Endothelial cell of umbilical vein (primary cell): Measurements from ENCODE around the gene OBP2B. TPM values are rescaled to one million over a fixed set of nuclear protein-coding genes. Genes with fewer than 3 reads are reported as not detected.

Experiments used
- BruUV-seq: library from RNA; stranded (reverse); fragments of 400-500 nt; replicated peaks from 2 replicates; lab custom pipeline; 2021; lab: Mats Ljungman, UMichigan
- CTCF ChIA-PET: fragments of 300-600, 350-600 bp; sonication (Branson Sonifier 250); formaldehyde crosslinking; loops from one replicate; lab custom pipeline; 2021; ENCODE audit warnings: antibody characterized with exemption, inconsistent platforms; lab: Charles Lee
- POLR2A ChIA-PET: fragments of 300-600, 350-600 bp; sonication (Branson Sonifier 250); formaldehyde crosslinking; loops from one replicate; lab custom pipeline; 2021; ENCODE audit warnings: antibody characterized with exemption, inconsistent platforms; lab: Charles Lee
- DNase-seq: peaks from one replicate; pipeline ENCODE4 v3.0.0-alpha.2; 2011; ENCODE audit warnings: low read depth, low spot score
- FAIRE-seq: peaks from 2 replicates; lab custom pipeline; 2011; peaks lifted over from hg19 to GRCh38; lab: Jason Lieb, UNC
- H2AFZ ChIP-seq: 2 replicates; pipeline ENCODE4 v1.6.0; 2012; ENCODE audit warnings: low read depth, low read length, control low read depth, inconsistent platforms
- H3K27ac ChIP-seq: 2 replicates; pipeline ENCODE4 v1.5.1; 2011; ENCODE audit warnings: low read depth, mild to moderate bottlenecking, control low read depth, low read length, moderate library complexity; ENCODE audit not compliant: insufficient read depth
- H3K27me3 ChIP-seq, 2 experiments: 2 replicates each; pipeline versions ENCODE4 v1.6.0 to v1.6.1; 2011; ENCODE audit warnings: low read length in 2 of 2, mixed read lengths in 1 of 2; ENCODE audit not compliant: control insufficient read depth in 2 of 2, insufficient read depth in 2 of 2
- H3K36me3 ChIP-seq, 2 experiments: 2 replicates in 1 of 2; 3 replicates in 1 of 2; pipeline ENCODE4 v1.5.1; 2011; ENCODE audit warnings: low read length in 2 of 2, mild to moderate bottlenecking in 1 of 2, moderate library complexity in 1 of 2; ENCODE audit not compliant: control insufficient read depth in 2 of 2, insufficient read depth in 2 of 2; ENCODE audit errors: extremely low read depth in 1 of 2
- H3K4me1 ChIP-seq: 3 replicates; pipeline ENCODE4 v1.5.1; 2011; ENCODE audit warnings: mild to moderate bottlenecking, low read length; ENCODE audit not compliant: control insufficient read depth, insufficient read depth; ENCODE audit errors: extremely low read depth
- H3K4me2 ChIP-seq: 2 replicates; pipeline ENCODE4 v1.6.1; 2011; ENCODE audit warnings: low read length, control low read depth, mixed read lengths; ENCODE audit not compliant: insufficient read depth
- H3K4me3 ChIP-seq, 3 experiments: fragments of 200-600 bp in 1 of 3; sonication (generic), shearing (Covaris generic) in 1 of 3; replicated peaks in 1 of 3; 2 replicates each; pipeline ENCODE4 v1.5.1; 2011 to 2016; ENCODE audit warnings: control low read depth in 3 of 3, low read length in 3 of 3, mild to moderate bottlenecking in 2 of 3, inconsistent platforms in 1 of 3, low read depth in 1 of 3, moderate library complexity in 1 of 3; ENCODE audit not compliant: insufficient read depth in 1 of 3
- H3K79me2 ChIP-seq: 2 replicates; pipeline ENCODE4 v1.6.0; 2012; ENCODE audit warnings: low read length, inconsistent platforms; ENCODE audit not compliant: control insufficient read depth, insufficient read depth
- H3K9ac ChIP-seq: replicated peaks from 2 replicates; pipeline ENCODE3; 2011; ENCODE audit warnings: low read length, control low read depth; ENCODE audit not compliant: insufficient read depth; ENCODE audit errors: extremely low read depth
- H3K9me1 ChIP-seq: replicated peaks from 3 replicates; pipeline ENCODE4 v1.6.0; 2011; ENCODE audit warnings: mild to moderate bottlenecking, low read length; ENCODE audit not compliant: control insufficient read depth, insufficient read depth; ENCODE audit errors: extremely low read depth
- H3K9me3 ChIP-seq: replicated peaks from 2 replicates; pipeline ENCODE4 v1.5.1; 2012; ENCODE audit warnings: low read length, inconsistent platforms; ENCODE audit not compliant: control insufficient read depth, insufficient read depth
- H4K20me1 ChIP-seq: replicated peaks from 2 replicates; pipeline ENCODE3; 2011; ENCODE audit warnings: mild to moderate bottlenecking, low read length; ENCODE audit not compliant: control insufficient read depth, insufficient read depth; ENCODE audit errors: extremely low read depth
- CTCF ChIP-seq, 2 donors: IDR thresholded peaks; 1 replicate in 1 of 2; 2 replicates in 1 of 2; pipeline ENCODE4 v1.5.1; 2011; ENCODE audit warnings: low read length in 2 of 2, mild to moderate bottlenecking in 2 of 2, moderate library complexity in 2 of 2, control low read depth in 1 of 2, inconsistent platforms in 1 of 2, low read depth in 1 of 2; ENCODE audit not compliant: insufficient read depth in 1 of 2; ENCODE audit errors: extremely low read depth in 1 of 2
- EZH2 ChIP-seq: IDR thresholded peaks from 2 replicates; pipeline ENCODE4 v1.6.1; 2012; ENCODE audit warnings: borderline replicate concordance, low read depth, mild to moderate bottlenecking, moderate library complexity, low read length, inconsistent platforms; ENCODE audit not compliant: severe bottlenecking
- FOS ChIP-seq: IDR thresholded peaks from 2 replicates; pipeline ENCODE4 v1.6.1; 2011; ENCODE audit warnings: mild to moderate bottlenecking, low read length, moderate library complexity, borderline replicate concordance; ENCODE audit not compliant: insufficient read depth
- GATA2 ChIP-seq: IDR thresholded peaks from 2 replicates; pipeline ENCODE4 v1.7.0; 2011; ENCODE audit warnings: low read depth, mild to moderate bottlenecking, moderate library complexity, mixed read lengths, low read length; ENCODE audit not compliant: insufficient read length, insufficient read depth
- JUN ChIP-seq: IDR thresholded peaks from 2 replicates; pipeline ENCODE4 v1.6.1; 2011; ENCODE audit warnings: borderline replicate concordance, low read depth; ENCODE audit not compliant: insufficient read length, insufficient read depth
- MAX ChIP-seq: IDR thresholded peaks from 2 replicates; pipeline ENCODE4 v1.6.1; 2011; ENCODE audit not compliant: insufficient read depth, insufficient read length
- MYC ChIP-seq: IDR thresholded peaks from one replicate; pipeline ENCODE4 v1.6.1; 2011; ENCODE audit warnings: mild to moderate bottlenecking, low read depth, low read length
- POLR2A ChIP-seq: IDR thresholded peaks from 2 replicates; pipeline ENCODE4 v1.6.1; 2012; ENCODE audit warnings: low read depth, mild to moderate bottlenecking, control low read depth, low read length
- POLR2AphosphoS5 ChIP-seq: IDR thresholded peaks from 2 replicates; pipeline ENCODE4 v1.6.1; 2012; ENCODE audit warnings: low read depth, mild to moderate bottlenecking, control low read depth, low read length, moderate library complexity; ENCODE audit not compliant: insufficient read depth
- dilution Hi-C: fragments of 300-500 bp; cut with MboI; formaldehyde crosslinking; loops from one replicate; pipeline ENCODE4 v1.15.0; 2019; ENCODE audit warnings: low sequenced_read_pairs; ENCODE audit not compliant: extremely low pct_ligation_motif_present
- intact Hi-C: fragments of 100-400 bp; cut with micrococcal nuclease; formaldehyde crosslinking; loops from one replicate; pipeline ENCODE4 v1.10.0; 2022
- polyA plus RNA-seq, 4 experiments: library from polyadenylated mRNA; depleted of rRNA in 3 of 4; stranded (reverse) in 3 of 4; unstranded in 1 of 4; fragments of >200 nt; gene quantifications; 2 replicates each; pipeline versions ENCODE4 v1.2.1 to v1.2.3, GENCODE V29; 2011 to 2012; ENCODE audit warnings: missing spikeins in 1 of 4
- total RNA-seq: library from RNA; stranded (reverse); gene quantifications from 2 replicates; pipeline ENCODE4 v1.2.3, GENCODE V29; 2021

Gene OBP2B
- total and polyA plus RNA-seq, 2 donors (not counting 3 experiments of a cell fraction or from before 2014, with no cell fraction given), result not detected

GRCh38 chr9:133191989-133192388 lies 17.1 kb downstream of the OBP2B start:
- Histone ChIP-seq H3K4me1 (no peaks in the 10 kb centered on the region), H2AFZ (no peak overlapping the region), H3K9ac (no peak overlapping the region), H3K27ac (no peak overlapping the region), H3K4me2 (no peak overlapping the region), H3K27me3 (peaks cover 4 to 7% of the 10 kb centered on the region in 2 experiments), H3K9me3 (no peaks in the 10 kb centered on the region), H3K9me1 (no peaks in the 10 kb centered on the region), H4K20me1 (no peaks in the 10 kb centered on the region), H3K79me2 (no peaks in the 10 kb centered on the region), H3K4me3 (no peak overlapping the region), H3K36me3 (no peaks in the 10 kb centered on the region)
- ChIA-PET CTCF (no interaction called here), POLR2A (no interaction called here)
- FAIRE-seq (no peak), DNase-seq (no peak)
- dilution Hi-C loops, result no loop called here
- no peak for TF ChIP-seq POLR2AphosphoS5
- no peak for TF ChIP-seq EZH2
- no peak for TF ChIP-seq JUN
- no TSS peak for BruUV-seq
- intact Hi-C loops, result no loop called here

- DNase-seq (no peak), FAIRE-seq (no peak)
- H3K4me1 ChIP-seq, result no peaks in the 10 kb centered on the region
- H3K27ac ChIP-seq, result no peak overlapping the region
- intact Hi-C loops, result loop anchor here (5.0 kb wide), 1 partner anchor 157 kb away; the partner anchor contains the start of genes MED22 and RPL7A
- H3K9ac ChIP-seq, result no peak overlapping the region
- ChIA-PET POLR2A (interaction anchor here (0.7 kb wide), 2 partner anchors 141 to 290 kb away, joined by 4 read pairs; no protein-coding TSS in a partner anchor), CTCF (interaction anchor here (0.9 to 1.6 kb wide), 6 partner anchors 9 to 297 kb away, joined by 3 to 9 read pairs (median 5); no protein-coding TSS in a partner anchor)
- no TSS peak for BruUV-seq
- dilution Hi-C loops, result no loop called here
- no peaks in the 10 kb centered on the region for H3K36me3 ChIP-seq
- no peaks in the 10 kb centered on the region for H3K9me1 ChIP-seq
- no peaks in the 10 kb centered on the region for H3K79me2 ChIP-seq
- no peak for TF ChIP-seq GATA2
- no peak for TF ChIP-seq FOS
- no peak for TF ChIP-seq POLR2A
- TF ChIP-seq CTCF (IDR thresholded peaks at IDR 0.05; ENCODE audit: extremely low read depth in 1 of 2, insufficient read depth in 1 of 2, low read depth in 1 of 2, low read length in 2 of 2), result no peak
- no peak for TF ChIP-seq POLR2AphosphoS5
- TF ChIP-seq EZH2, result no peak
- TF ChIP-seq MYC, result no peak
- no peak for TF ChIP-seq MAX
- no peak for TF ChIP-seq JUN
- H4K20me1 ChIP-seq, result no peaks in the 10 kb centered on the region
- H3K4me3 ChIP-seq, result no peak overlapping the region
- H3K9me3 ChIP-seq, result no peaks in the 10 kb centered on the region
- peaks cover 4 to 8% of the 10 kb centered on the region in 2 experiments for H3K27me3 ChIP-seq
- H3K4me2 ChIP-seq, result no peak overlapping the region
- no peak overlapping the region for H2AFZ ChIP-seq
Observed at GRCh38 chr9:133189826-133190225, 19.2 kb downstream of the OBP2B start.
